Tibial artery (tissue), 4 donors: ENCODE results near the gene MED25.

Source experiments
- DNase-seq, 2 donors: peaks; one replicate each; pipeline ENCODE4 v3.0.0-alpha.2; 2019
- H3K27ac ChIP-seq, 2 donors: fragments of 200-600 bp; sonication (generic) in 1 of 2; 1 replicate in 1 of 2; 2 replicates in 1 of 2; pipeline ENCODE4 v1.5.1; 2018 to 2019; ENCODE audit warnings: mild to moderate bottlenecking in 1 of 2
- H3K27me3 ChIP-seq, 2 donors: fragments of 200-600 bp; sonication (generic) in 1 of 2; one replicate each; pipeline versions ENCODE4 v1.5.1 to v1.6.0; 2016 to 2019
- H3K36me3 ChIP-seq, 3 donors: fragments of 200-600 bp; sonication (generic) in 2 of 3; one replicate each; pipeline ENCODE4 v1.5.1; 2016 to 2019; ENCODE audit warnings: mild to moderate bottlenecking in 2 of 3
- H3K4me1 ChIP-seq, 4 donors: fragments of 200-600 bp; sonication (generic) in 2 of 4; 1 replicate in 3 of 4; 2 replicates in 1 of 4; pipeline ENCODE4 v1.5.1; 2016 to 2019
- H3K4me3 ChIP-seq, 2 donors: fragments of 200-600 bp; sonication (generic) in 1 of 2; 1 replicate in 1 of 2; 2 replicates in 1 of 2; pipeline ENCODE4 v1.5.1; 2018 to 2019; ENCODE audit warnings: mild to moderate bottlenecking in 2 of 2
- H3K9me3 ChIP-seq, 3 donors: fragments of 200-600 bp; sonication (generic) in 1 of 3; one replicate each; pipeline ENCODE4 v1.5.1; 2016 to 2019
- CTCF ChIP-seq, 2 experiments: fragments of 200-600 bp in 1 of 2; fragments of 450-650 bp in 1 of 2; IDR thresholded peaks; one replicate each; pipeline ENCODE4 v1.5.1; 2017 to 2019; ENCODE audit warnings: antibody characterized with exemption in 2 of 2, mild to moderate bottlenecking in 1 of 2, moderate library complexity in 1 of 2
- intact Hi-C: fragments of 100-400 bp; cut with DNase I; formaldehyde crosslinking; loops from one replicate; pipeline ENCODE4 v1.15.0; 2023; ENCODE audit warnings: low total_unique reads

MED25 gene

GRCh38 chr19:49820125-49820524, 2.0 kb downstream of the MED25 start:
- H3K27ac ChIP-seq: no peak overlapping the region
- DNase-seq: no peak
- H3K36me3 ChIP-seq: peaks cover 0 to 28% (median 15%) of the 10 kb centered on the region in 3 donors
- no peaks in the 10 kb centered on the region for H3K27me3 ChIP-seq
- no peak overlapping the region for H3K4me3 ChIP-seq
- intact Hi-C loops: no loop called here
- no peaks in the 10 kb centered on the region for H3K9me3 ChIP-seq
- peaks cover 0 to 25% (median 12%) of the 10 kb centered on the region in 4 donors for H3K4me1 ChIP-seq
- TF ChIP-seq CTCF (IDR thresholded peaks at IDR 0.05): no peak

GRCh38 chr19:49823472-49823871, 5.4 kb downstream of the MED25 start:
- TF ChIP-seq CTCF (IDR thresholded peaks at IDR 0.05): no peak
- H3K27ac ChIP-seq: no peak overlapping the region

DNA sequence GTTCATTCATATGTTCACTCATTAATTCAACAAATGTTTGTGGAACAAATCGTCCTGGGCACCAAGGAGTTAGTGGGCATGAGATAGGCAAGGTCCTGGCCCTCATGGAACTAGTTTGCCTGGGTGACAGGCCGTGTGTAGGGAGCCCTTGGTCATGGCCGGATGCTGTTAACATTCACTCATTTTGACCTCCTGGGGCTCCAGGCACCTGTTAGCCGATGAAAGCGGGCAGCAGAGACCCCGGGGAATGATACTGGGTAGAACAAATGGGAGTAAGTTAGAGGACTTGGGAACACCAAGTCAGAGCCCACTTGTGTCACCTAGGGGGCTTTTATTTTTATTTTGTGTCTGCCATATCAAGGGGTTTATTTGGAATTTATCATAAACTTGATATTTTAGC, 6.6 kb downstream of the MED25 start:
- Histone ChIP-seq H3K4me3 (no peak overlapping the region), H3K27me3 (no peaks in the 10 kb centered on the region), H3K27ac (no peak overlapping the region), H3K4me1 (peaks cover 0 to 5% (median 2%) of the 10 kb centered on the region in 4 donors), H3K36me3 (peaks cover 0 to 55% (median 29%) of the 10 kb centered on the region in 3 donors), H3K9me3 (no peaks in the 10 kb centered on the region)
- intact Hi-C loops: no loop called here
- TF ChIP-seq CTCF (IDR thresholded peaks at IDR 0.05): no peak
- no peak for DNase-seq

More at GRCh38 chr19:49823472-49823871, 5.4 kb downstream of the MED25 start:
- Histone ChIP-seq H3K4me3 (no peak overlapping the region), H3K36me3 (peaks cover 0 to 44% (median 20%) of the 10 kb centered on the region in 3 donors), H3K4me1 (peaks cover 0 to 17% (median 12%) of the 10 kb centered on the region in 4 donors), H3K9me3 (no peaks in the 10 kb centered on the region), H3K27me3 (no peaks in the 10 kb centered on the region)
- intact Hi-C loops: no loop called here
- no peak for DNase-seq

GRCh38 chr19:49827034-49827433, 8.9 kb downstream of the MED25 start:
- H3K27ac ChIP-seq: no peak overlapping the region
- H3K4me3 ChIP-seq: no peak overlapping the region
- TF ChIP-seq CTCF (IDR thresholded peaks at IDR 0.05): no peak
- peaks cover 15 to 70% (median 53%) of the 10 kb centered on the region in 3 donors for H3K36me3 ChIP-seq
- H3K4me1 ChIP-seq: peaks cover 0 to 5% (median 0%) of the 10 kb centered on the region in 4 donors
- intact Hi-C loops: no loop called here
- H3K9me3 ChIP-seq: no peaks in the 10 kb centered on the region
- no peaks in the 10 kb centered on the region for H3K27me3 ChIP-seq
- no peak for DNase-seq

DNA sequence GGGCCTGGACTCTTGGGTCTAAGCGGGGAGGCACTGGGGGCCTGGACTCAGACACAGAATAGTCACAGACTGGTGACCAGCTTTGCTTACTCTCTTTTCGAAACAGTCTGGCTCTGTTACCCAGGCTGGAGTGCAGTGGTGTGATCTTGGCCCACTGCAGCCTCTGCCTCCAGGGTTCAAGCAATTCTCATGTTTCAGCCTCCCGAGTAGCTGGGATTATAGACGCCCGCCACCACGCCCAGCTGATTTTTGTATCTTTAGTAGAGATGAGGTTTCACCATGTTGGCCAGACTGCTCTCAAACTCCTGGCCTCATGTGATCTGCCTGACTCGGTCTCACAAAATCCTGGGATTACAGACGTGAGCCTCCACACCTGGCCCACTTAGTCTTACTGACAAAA, 11.1 kb downstream of the MED25 start:
- no peak overlapping the region for H3K27ac ChIP-seq
- no peaks in the 10 kb centered on the region for H3K9me3 ChIP-seq
- no peak overlapping the region for H3K4me3 ChIP-seq
- no peaks in the 10 kb centered on the region for H3K27me3 ChIP-seq
- intact Hi-C loops: no loop called here
- peaks cover 33 to 78% (median 60%) of the 10 kb centered on the region in 3 donors for H3K36me3 ChIP-seq
- no peak for DNase-seq
- H3K4me1 ChIP-seq: peaks cover 0 to 5% (median 0%) of the 10 kb centered on the region in 4 donors
- no peak for TF ChIP-seq CTCF (IDR thresholded peaks at IDR 0.05)

- Histone ChIP-seq H3K4me3 (no peak overlapping the region), H3K9me3 (no peaks in the 10 kb centered on the region), H3K27ac (no peak overlapping the region), H3K4me1 (peaks cover 0 to 5% (median 0%) of the 10 kb centered on the region in 4 donors), H3K36me3 (peaks cover 38 to 78% (median 65%) of the 10 kb centered on the region in 3 donors), H3K27me3 (no peaks in the 10 kb centered on the region)
- DNase-seq: no peak
- intact Hi-C loops: no loop called here
- no peak for TF ChIP-seq CTCF (IDR thresholded peaks at IDR 0.05)
Observed at GRCh38 chr19:49829721-49830120, 11.6 kb downstream of the MED25 start.
